Esophagus squamous epithelium (tissue), 4 donors: ENCODE measurements around the gene SLC51A.

Experiments used
- POLR2A ChIP-seq, 4 donors: fragments of 450-650 bp; IDR thresholded peaks; one replicate each; pipeline ENCODE4 v1.6.1; 2017; ENCODE audit warnings: antibody characterized with exemption in 4 of 4, mild to moderate bottlenecking in 4 of 4, moderate library complexity in 3 of 4
- TF ChIP-seq, protein P1 (sequence below), 6 experiments: fragments of 450-650 bp in 4 of 6; fragments of 200-600 bp in 2 of 6; sonication (generic) in 2 of 6; IDR thresholded peaks; one replicate each; pipeline ENCODE4 v1.5.1; 2016 to 2019; ENCODE audit warnings: antibody characterized with exemption in 6 of 6, mild to moderate bottlenecking in 4 of 6, moderate library complexity in 4 of 6

- TF ChIP-seq, protein P1, sequence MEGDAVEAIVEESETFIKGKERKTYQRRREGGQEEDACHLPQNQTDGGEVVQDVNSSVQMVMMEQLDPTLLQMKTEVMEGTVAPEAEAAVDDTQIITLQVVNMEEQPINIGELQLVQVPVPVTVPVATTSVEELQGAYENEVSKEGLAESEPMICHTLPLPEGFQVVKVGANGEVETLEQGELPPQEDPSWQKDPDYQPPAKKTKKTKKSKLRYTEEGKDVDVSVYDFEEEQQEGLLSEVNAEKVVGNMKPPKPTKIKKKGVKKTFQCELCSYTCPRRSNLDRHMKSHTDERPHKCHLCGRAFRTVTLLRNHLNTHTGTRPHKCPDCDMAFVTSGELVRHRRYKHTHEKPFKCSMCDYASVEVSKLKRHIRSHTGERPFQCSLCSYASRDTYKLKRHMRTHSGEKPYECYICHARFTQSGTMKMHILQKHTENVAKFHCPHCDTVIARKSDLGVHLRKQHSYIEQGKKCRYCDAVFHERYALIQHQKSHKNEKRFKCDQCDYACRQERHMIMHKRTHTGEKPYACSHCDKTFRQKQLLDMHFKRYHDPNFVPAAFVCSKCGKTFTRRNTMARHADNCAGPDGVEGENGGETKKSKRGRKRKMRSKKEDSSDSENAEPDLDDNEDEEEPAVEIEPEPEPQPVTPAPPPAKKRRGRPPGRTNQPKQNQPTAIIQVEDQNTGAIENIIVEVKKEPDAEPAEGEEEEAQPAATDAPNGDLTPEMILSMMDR (IDR thresholded peaks at IDR 0.05) = no peak
- no peak for TF ChIP-seq POLR2A (IDR thresholded peaks at IDR 0.05)
Measured at GRCh38 chr3:196238612-196239560, 22.6 kb downstream of the SLC51A start.
